GM12891 (cell line): ENCODE results near the gene SCGB3A2.

Source experiments
- PAX5 ChIP-seq: IDR thresholded peaks from 2 replicates; pipeline ENCODE4 v1.6.1; 2011; ENCODE audit warnings: low read length, moderate library complexity, mild to moderate bottlenecking; ENCODE audit not compliant: insufficient read depth, severe bottlenecking
- POLR2A ChIP-seq: IDR thresholded peaks from 2 replicates; pipeline ENCODE4 v1.6.1; 2011; ENCODE audit warnings: low read depth, low read length, control low read depth
- POLR2AphosphoS5 ChIP-seq: IDR thresholded peaks from 2 replicates; pipeline ENCODE4 v1.6.1; 2011; ENCODE audit warnings: low read depth, low read length, control low read depth
- POU2F2 ChIP-seq: IDR thresholded peaks from 2 replicates; pipeline ENCODE4 v1.6.1; 2011; ENCODE audit warnings: low read depth, mild to moderate bottlenecking, control low read depth, low read length, moderate library complexity
- SPI1 ChIP-seq: IDR thresholded peaks from 2 replicates; pipeline ENCODE4 v1.6.1; 2011; ENCODE audit warnings: low read depth, low read length, control low read depth

- TF ChIP-seq POLR2AphosphoS5 = no peak
- no peak for TF ChIP-seq POLR2A
- TF ChIP-seq PAX5 = no peak
- no peak for TF ChIP-seq SPI1
- TF ChIP-seq POU2F2 = no peak
These were observed 40.4 kb downstream of the SCGB3A2 start for GRCh38 chr5:147918899-147919298.
